Midbrain (tissue), 1 donor: ENCODE data around the gene USP17L25.
"Not testable (repeated sequence)": the region's sequence is repeated elsewhere in the genome, so short reads cannot be mapped to it uniquely, and the experiment has no call there.

ENCODE experiments used
- DNase-seq: peaks from one replicate; lab custom pipeline; 2025; lab: John Stamatoyannopoulos, UW

The USP17L25 gene

GRCh38 chr4:9329611-9330010 lies at the start of gene USP17L25:
Gene USP17L25 (plus strand): TSS chr4:9329911. CDS start chr4:9329911, 0 bp downstream.
- not testable (repeated sequence) for DNase-seq

GRCh38 chr4:9324191-9324590 lies 5.5 kb upstream of the USP17L25 start:
- not testable (repeated sequence) for DNase-seq

- DNase-seq, result not testable (repeated sequence)
Measured at GRCh38 chr4:9324865-9325264, 4.8 kb upstream of the USP17L25 start, which contains the start of gene USP17L24. Gene USP17L24 (plus strand): TSS chr4:9325165. CDS start chr4:9325165, 0 bp downstream.

GRCh38 chr4:9334358-9334757 lies 4.6 kb downstream of the USP17L25 start, which contains the start of gene USP17L26:
Gene USP17L26 (plus strand): TSS chr4:9334658. CDS start chr4:9334658, 0 bp downstream.
- not testable (repeated sequence) for DNase-seq

GRCh38 chr4:9339103-9339502 lies 9.4 kb downstream of the USP17L25 start, which contains the start of gene USP17L5:
Gene USP17L5 (plus strand): TSS chr4:9339403. CDS start chr4:9339403, 0 bp downstream.
- not testable (repeated sequence) for DNase-seq

- not testable (repeated sequence) for DNase-seq
Measured at GRCh38 chr4:9343848-9344247, 14.1 kb downstream of the USP17L25 start, which contains the start of gene USP17L27. Gene USP17L27 (plus strand): TSS chr4:9344148. CDS start chr4:9344148, 0 bp downstream.

GRCh38 chr4:9348593-9348992 lies 18.9 kb downstream of the USP17L25 start, which contains the start of gene USP17L28:
Gene USP17L28 (plus strand): TSS chr4:9348893. CDS start chr4:9348893, 0 bp downstream.
- not testable (repeated sequence) for DNase-seq

- DNase-seq, result not testable (repeated sequence)
Measured at GRCh38 chr4:9350866-9351265, 21.2 kb downstream of the USP17L25 start.

GRCh38 chr4:9353338-9353737 lies 23.6 kb downstream of the USP17L25 start, which contains the start of gene USP17L29:
Gene USP17L29 (plus strand): TSS chr4:9353638. CDS start chr4:9353638, 0 bp downstream.
- DNase-seq, result not testable (repeated sequence)

GRCh38 chr4:9362829-9363228 lies 33.1 kb downstream of the USP17L25 start, which contains the start of gene USP17L30:
Gene USP17L30 (plus strand): TSS chr4:9363129. CDS start chr4:9363129, 0 bp downstream.
- not testable (repeated sequence) for DNase-seq

GRCh38 chr4:9379881-9380280 lies 50.2 kb downstream of the USP17L25 start:
- not testable (repeated sequence) for DNase-seq
